Immature natural killer cell (primary cell): ENCODE results near the gene SLC9C2. TPM values are rescaled to one million over a fixed set of nuclear protein-coding genes. Genes with fewer than 3 reads are reported as not detected.
A peak's percentile ranks its signal among the peaks of the same experiment; 100 is the strongest.
"Not testable (repeated sequence)": the region's sequence is repeated elsewhere in the genome, so short reads cannot be mapped to it uniquely, and the experiment has no call there.

Experiments used
- DNase-seq, 3 donors: peaks; one replicate each; pipeline ENCODE4 v3.0.0; 2022; ENCODE audit warnings: mixed read lengths in 1 of 3
- H3K27ac Mint-ChIP-seq, 6 donors: one replicate each; pipeline ENCODE4 v1.8.0; 2020; ENCODE audit warnings: mixed read lengths in 6 of 6, mild to moderate bottlenecking in 5 of 6, inconsistent platforms in 4 of 6, moderate library complexity in 3 of 6
- H3K27me3 Mint-ChIP-seq, 3 donors: one replicate each; pipeline ENCODE4 v1.8.0; 2020 to 2021; ENCODE audit warnings: low read depth in 3 of 3, mild to moderate bottlenecking in 3 of 3, mixed read lengths in 3 of 3, moderate library complexity in 3 of 3, inconsistent platforms in 1 of 3
- H3K36me3 Mint-ChIP-seq, 3 donors: one replicate each; pipeline ENCODE4 v1.8.0; 2020; ENCODE audit warnings: mixed read lengths in 3 of 3, inconsistent platforms in 2 of 3, mild to moderate bottlenecking in 2 of 3
- H3K4me1 Mint-ChIP-seq, 2 donors: one replicate each; pipeline ENCODE4 v1.8.0; 2020; ENCODE audit warnings: inconsistent platforms in 2 of 2, mild to moderate bottlenecking in 2 of 2, mixed read lengths in 2 of 2, moderate library complexity in 1 of 2
- H3K4me3 Mint-ChIP-seq, 5 donors: one replicate each; pipeline ENCODE4 v1.8.0; 2020; ENCODE audit warnings: mild to moderate bottlenecking in 5 of 5, mixed read lengths in 5 of 5, inconsistent platforms in 3 of 5, moderate library complexity in 3 of 5
- H3K9me3 Mint-ChIP-seq, 6 donors: one replicate each; pipeline ENCODE4 v1.8.0; 2020; ENCODE audit warnings: mild to moderate bottlenecking in 6 of 6, mixed read lengths in 6 of 6, inconsistent platforms in 4 of 6, moderate library complexity in 3 of 6
- polyA plus RNA-seq, 3 donors: library from polyadenylated mRNA; unstranded; fragments of 300-500 nt; fragmentation: Illumina TruSeq; gene quantifications; one replicate each; pipeline ENCODE4 v1.2.3, GENCODE V29; 2021

SLC9C2 gene
- polyA plus RNA-seq, 3 donors from 2014 or later = not detected

DNA sequence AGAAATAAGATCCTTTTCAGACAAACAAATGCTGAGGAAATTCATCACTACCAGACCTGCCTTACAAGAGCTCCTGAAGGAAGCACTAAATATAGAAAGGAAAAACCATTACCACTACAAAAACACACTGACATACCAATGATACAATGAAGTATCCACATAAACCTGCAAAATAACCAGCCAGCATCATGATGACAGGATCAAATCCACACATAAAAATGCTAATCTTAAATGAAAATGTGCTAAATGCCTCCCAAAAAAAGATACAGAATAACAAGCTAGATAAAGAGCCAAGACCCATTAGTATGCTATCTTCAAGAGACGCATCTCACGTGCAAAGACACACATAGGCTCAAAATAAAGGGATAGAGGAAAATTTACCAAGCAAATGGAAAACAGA, 140.2 kb downstream of the SLC9C2 start:
- peaks cover 31 to 64% (median 56%) of the 10 kb centered on the region in 3 donors for H3K36me3 Mint-ChIP-seq
- not testable (repeated sequence) for DNase-seq, H3K27me3 Mint-ChIP-seq, H3K4me3 Mint-ChIP-seq
- H3K9me3 Mint-ChIP-seq = peaks cover 0 to 14% (median 4%) of the 10 kb centered on the region in 6 donors
- H3K4me1 Mint-ChIP-seq = peaks cover 26 to 57% of the 10 kb centered on the region in 2 donors
- peak overlapping the region in 1 of 6 donors; percentile 21 for H3K27ac Mint-ChIP-seq

DNA sequence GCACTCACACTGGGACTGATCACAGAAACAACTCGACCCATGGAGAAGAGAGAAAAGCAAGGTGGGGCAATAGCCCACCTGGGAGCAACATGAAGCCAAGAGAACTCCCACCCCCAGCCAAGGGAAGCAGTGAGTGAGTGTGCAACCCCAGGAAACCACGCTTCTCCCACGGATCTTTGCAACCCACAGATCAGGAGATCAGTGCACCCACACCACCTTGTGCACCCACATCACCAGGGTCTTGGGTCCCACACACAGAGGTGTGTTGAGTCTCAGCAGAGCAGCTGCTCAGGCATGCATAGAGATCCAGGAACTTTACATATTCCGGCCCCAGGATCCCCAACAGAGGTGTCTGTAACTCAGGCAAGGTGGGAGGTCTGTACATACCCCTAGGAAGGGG, 143.0 kb downstream of the SLC9C2 start:
- peaks cover 0 to 14% (median 3%) of the 10 kb centered on the region in 6 donors for H3K9me3 Mint-ChIP-seq
- H3K4me1 Mint-ChIP-seq = peaks cover 33 to 52% of the 10 kb centered on the region in 2 donors
- H3K27me3 Mint-ChIP-seq = no peaks in the 10 kb centered on the region
- DNase-seq = no peak
- peak overlapping the region in 1 of 6 donors; percentile 20 for H3K27ac Mint-ChIP-seq
- H3K36me3 Mint-ChIP-seq = peaks cover 30 to 54% (median 49%) of the 10 kb centered on the region in 3 donors
- H3K4me3 Mint-ChIP-seq = no peak overlapping the region

DNA sequence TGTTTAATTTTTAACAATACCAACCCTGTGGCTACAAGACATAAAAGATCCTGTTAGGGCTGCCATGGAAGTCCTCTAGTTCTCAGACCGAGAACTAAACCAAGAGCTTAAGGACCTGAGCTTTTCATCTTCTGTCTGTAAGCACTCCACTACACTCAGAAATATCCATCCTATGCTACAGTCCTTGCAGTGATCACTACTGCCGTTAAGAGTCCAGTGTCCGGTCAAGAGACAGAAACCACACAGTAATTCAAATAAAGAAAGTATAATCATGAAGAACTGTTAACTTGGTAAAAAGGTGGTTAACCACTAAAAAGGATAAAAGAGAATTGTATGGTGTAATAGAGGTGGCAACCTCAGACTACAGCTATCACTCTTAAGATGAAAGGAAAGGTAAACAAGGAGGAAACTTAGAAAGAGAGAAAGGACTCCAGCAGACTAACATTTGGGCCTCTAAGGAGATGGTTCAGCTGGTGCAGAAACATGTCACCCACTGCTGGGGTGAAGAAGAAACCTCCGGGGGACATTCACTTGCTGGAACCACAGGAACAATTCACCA, 147.8 kb downstream of the SLC9C2 start:
- H3K4me1 Mint-ChIP-seq = peaks cover 29 to 31% of the 10 kb centered on the region in 2 donors
- DNase-seq = peak; percentile 36 to 49 (median 37)
- H3K9me3 Mint-ChIP-seq = no peaks in the 10 kb centered on the region
- no peaks in the 10 kb centered on the region for H3K27me3 Mint-ChIP-seq
- peak overlapping the region in 3 of 5 donors; percentile 12 to 47 (median 36) for H3K4me3 Mint-ChIP-seq
- H3K27ac Mint-ChIP-seq = peak overlapping the region; percentile 3 to 79 (median 32)
- peaks cover 23 to 30% (median 26%) of the 10 kb centered on the region in 3 donors for H3K36me3 Mint-ChIP-seq

DNA sequence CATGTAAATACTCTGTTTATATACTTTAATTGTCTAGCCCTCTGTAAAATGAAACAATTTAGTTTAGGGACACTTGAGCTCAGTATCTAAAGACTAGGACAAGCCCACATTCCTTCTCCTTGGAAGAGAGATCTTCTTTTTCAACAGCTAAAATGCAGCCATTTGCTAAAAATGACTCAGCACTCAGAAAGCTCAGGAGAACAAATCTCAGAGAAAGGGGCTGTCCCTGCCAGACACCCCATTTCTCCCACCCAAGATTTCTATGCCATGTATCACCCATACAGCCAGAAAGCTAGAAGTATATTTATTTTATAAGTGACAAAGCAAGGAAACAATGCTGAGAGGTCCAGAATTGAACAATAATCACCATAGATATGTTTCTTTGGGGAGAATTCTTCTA, 148.9 kb downstream of the SLC9C2 start:
- no peak for DNase-seq
- Mint-ChIP-seq H3K4me3 (no peak overlapping the region), H3K27ac (peak overlapping the region in 2 of 6 donors; percentile 21 to 56), H3K4me1 (peaks cover 25 to 29% of the 10 kb centered on the region in 2 donors), H3K36me3 (peaks cover 20 to 29% (median 23%) of the 10 kb centered on the region in 3 donors), H3K27me3 (no peaks in the 10 kb centered on the region), H3K9me3 (no peaks in the 10 kb centered on the region)

DNA sequence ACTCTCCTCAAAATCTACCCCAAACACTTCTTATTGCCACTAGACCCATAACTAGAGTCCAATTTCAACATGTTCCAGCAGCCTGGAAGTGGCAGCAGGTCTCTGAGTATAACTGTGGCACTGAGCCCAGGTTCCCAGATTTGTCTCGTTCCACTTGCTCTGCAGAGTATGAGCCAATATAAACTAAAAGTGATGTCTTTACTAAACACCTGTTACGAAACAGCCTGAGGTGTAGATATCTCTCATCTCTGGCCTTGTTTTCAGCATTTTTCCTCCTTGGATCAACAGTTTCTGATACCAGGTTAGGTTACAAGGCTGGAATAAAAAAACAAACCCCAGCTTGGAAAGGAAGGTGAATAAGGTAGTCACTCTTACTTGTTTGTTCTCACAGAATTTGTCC, 150.9 kb downstream of the SLC9C2 start:
- Mint-ChIP-seq H3K27me3 (no peaks in the 10 kb centered on the region), H3K4me1 (peaks cover 25 to 29% of the 10 kb centered on the region in 2 donors), H3K36me3 (peaks cover 29 to 31% (median 29%) of the 10 kb centered on the region in 3 donors), H3K4me3 (no peak overlapping the region), H3K9me3 (peaks cover 0 to under 1% (median 0%) of the 10 kb centered on the region in 6 donors), H3K27ac (peak overlapping the region in 1 of 6 donors; percentile 42)
- DNase-seq = no peak

Other genes starting within 250 kb of the SLC9C2 start
- 100 to 1,000 TPM; 104 to 138 (median 108) TPM for gene PRDX6, start 125.7 kb downstream of the SLC9C2 start, polyA plus RNA-seq
- gene TEX50, start 32.3 kb upstream of the SLC9C2 start, polyA plus RNA-seq = not detected
- not detected for gene ANKRD45, start 66.8 kb upstream of the SLC9C2 start, polyA plus RNA-seq
- 10 to 100 TPM; 13.2 to 19.3 (median 16.6) TPM for gene KLHL20, start 111.9 kb upstream of the SLC9C2 start, polyA plus RNA-seq
- 10 to 100 TPM in 1 of 3 donors, 1 to 10 TPM in 2; 4.6 to 10.4 (median 9.1) TPM for gene DARS2, start 221.6 kb upstream of the SLC9C2 start, polyA plus RNA-seq
- gene CENPL, start 221.8 kb upstream of the SLC9C2 start, polyA plus RNA-seq = 10 to 100 TPM in 1 of 3 donors, 1 to 10 TPM in 2; 7.1 to 10.5 (median 9.4) TPM